ENCODE results near the gene ATXN1L.
"Not testable (repeated sequence)": the region's sequence is repeated elsewhere in the genome, so short reads cannot be mapped to it uniquely, and the experiment has no call there.

ATXN1L gene

DNA sequence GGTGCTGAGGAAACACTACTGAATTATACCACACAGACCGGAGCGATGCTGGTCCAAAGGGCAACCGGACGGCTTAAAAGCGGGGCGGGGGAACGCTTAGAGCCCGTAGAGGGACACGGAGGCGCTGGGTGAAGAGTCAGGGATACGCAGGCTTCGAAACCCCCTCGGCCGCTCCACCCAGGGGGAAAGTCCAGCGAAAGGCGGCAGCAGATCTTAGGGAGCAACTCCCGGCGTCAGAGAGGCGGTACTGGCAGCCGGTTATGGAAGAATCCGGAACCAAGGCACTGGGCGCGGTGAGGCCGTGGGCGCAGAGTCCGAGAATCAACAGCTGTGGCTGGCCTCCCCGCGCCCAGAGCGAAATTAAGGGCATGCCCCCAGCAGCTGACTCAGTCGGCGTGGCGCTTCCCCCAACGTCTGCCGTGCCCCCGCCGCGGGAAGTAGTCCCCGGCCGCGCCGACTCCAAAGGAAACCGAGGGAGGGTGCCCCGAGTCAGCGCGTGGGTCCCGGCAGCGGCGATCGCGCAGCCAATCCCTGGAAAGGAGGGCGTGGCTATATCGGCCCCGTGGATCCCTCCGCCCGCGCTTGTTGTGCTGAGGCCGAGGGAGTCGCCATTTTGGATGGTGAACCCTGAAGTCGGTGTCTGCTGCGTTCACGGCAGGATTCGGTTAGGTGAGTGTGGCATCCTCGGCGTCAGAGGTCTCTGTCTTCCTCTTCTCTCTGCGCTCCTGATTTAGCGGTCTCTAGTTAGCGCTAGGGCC lies 49.3 kb downstream of the ATXN1L start, which contains the start of gene IST1:
Gene IST1 (plus strand): TSS at position 611 of the 758 bp plus-strand sequence. CDS start 20,110 bp downstream, outside the sequence.
- peak; percentile 96 for DNase-seq

DNA sequence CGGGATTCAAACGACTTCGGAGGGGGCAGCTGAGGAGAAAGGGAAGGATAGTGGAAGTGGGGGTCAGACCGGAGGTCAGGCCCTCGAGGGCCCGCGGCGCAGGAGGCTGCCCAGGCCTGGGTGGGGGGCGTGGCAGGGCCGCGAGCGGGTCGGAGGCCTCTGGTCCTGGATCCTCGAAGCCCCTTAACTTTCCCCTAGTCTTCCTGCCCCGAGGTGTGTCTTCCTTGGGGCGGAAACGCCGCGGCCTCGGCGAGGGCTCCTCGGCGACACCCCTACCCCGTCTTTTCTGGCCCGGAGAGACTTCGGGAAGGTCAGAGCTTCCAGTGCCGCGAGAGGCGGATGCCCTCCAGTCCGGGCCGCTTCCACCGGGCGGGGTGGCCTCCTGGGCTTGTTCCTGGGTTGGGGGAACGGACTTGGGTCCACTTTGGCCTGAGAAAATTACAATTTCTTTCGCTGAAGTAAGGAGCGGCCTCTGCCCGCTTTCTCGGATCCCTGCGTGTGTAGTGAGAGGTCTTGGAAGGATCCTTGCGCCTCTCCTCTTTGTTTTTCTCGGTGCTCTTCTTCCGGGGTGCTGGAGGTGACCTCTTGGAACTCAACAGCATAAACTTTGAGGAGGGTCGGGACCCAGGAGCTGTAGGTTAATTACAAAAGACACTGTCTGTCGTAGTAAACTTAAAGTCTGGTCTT lies 50.0 kb downstream of the ATXN1L start:
- peak; percentile 19 for DNase-seq

DNA sequence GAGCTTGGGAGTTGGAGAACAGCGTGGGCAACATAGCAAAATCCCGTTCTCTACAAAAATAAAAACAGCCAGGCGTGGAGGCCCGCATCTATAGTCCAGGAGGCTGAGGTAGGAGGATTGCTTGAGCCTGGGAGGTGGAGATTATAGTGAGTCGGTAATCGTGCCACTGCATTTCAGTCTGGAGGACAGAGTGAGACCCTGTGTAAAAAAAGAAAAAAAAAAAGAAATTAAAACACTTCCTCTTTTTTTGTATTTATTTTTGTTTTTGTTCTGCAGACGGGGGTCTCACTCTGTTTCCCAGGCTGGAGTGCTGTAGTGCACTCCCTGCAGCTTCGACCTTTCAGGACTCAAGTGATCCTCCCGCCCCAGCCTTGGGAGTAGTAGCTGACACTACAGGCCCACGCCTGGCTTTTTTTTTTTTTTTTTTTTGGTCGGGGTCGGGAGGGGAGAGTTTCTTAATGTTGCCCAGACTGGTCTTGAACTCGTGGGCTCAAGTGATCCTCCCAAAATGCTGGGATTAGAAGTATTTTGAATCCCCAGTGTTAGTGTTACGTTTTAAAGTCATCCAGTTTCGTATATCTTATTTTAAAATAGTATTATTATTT lies 51.1 kb downstream of the ATXN1L start:
- no peak for DNase-seq

DNA sequence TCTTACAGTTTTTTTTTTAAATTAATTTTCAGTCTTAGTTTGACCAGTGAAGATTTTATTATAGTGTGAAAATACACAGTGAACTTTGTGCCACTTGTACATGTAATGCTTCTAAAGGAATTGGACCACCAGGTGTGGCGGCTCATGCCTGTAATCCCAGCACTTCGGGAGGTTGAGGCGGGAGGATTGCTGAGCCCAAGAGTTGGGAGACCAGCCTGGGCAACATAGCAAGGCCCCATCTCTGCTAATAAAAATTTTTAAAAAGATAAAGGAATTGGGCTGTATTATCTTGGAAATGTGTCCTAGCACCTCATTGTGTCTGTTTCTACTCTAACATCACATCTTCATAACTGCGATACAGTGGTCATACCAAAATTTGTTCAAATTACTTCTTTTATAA lies 53.4 kb downstream of the ATXN1L start:
- no peak for DNase-seq

DNA sequence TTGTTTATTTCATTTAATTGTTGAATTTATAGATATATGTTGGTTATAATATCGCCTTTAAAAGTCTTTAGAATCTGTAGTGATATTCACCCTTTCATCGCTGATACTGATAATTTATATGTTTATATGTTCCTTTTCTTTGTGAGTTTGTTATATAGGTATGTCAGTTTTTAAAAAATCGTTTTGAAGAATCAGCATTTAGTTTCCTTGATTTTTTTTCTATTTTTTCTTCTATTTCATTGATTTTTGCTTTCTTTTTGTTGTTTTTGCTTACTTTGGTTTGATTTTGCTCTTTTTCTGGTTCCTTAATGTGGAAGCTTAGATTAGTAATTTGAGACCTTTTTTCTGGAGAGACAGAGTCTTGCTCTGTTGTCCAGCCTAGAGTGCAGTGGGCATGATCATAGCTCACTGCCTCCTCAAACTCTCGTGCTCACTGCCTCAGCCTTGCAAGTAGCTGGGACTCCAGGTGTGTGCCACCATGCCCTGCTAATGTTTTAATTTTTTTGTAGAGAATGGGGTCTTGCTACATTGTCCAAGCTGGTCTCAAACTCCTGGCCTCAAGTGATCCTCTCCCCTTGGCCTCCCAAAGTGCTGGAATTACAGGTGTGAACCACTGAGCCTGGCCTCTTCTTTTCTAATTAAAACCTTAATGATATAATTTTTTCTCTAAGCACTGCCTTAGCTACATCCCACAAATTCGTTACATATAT lies 57.0 kb downstream of the ATXN1L start:
- DNase-seq: no peak

DNA sequence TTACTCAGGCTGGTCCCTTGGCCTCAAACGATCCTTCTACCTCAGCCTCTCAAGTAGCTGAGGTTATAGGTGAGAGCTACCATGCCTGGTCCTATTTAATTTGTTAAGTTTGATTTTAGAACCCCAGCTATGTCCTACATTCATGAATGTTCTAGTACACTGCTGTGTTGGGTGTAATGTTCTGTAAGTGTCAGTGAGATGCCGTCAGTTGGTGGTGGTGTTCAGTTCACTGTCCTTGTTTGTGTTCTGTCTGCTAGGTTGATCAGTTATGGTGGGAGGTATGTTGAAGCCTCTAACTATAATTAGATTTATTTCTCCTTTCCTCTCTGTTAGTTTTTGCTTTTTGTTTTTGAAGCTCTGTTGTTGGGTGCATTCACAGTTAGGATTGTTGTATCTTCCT lies 57.8 kb downstream of the ATXN1L start:
- no peak for DNase-seq

DNA sequence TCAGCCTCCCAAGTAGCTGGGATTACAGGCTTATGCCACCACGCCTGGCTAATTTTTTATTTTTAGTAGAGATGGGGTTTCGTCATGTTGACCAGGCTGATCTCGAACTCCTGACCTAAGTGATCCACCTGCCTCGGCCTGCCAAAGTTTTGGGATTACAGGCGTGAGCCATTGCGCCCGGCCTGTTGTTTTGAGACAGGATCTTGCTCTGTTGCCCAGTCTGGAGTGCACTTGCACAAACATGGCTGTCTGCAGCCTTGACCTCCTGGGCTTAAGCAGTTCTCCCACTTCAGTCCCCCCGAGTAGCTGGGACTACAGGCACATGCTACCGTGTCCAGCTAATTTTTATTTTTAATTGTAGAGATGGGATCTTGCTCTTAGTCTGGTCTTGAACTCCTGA lies 58.5 kb downstream of the ATXN1L start:
- DNase-seq: no peak

DNA sequence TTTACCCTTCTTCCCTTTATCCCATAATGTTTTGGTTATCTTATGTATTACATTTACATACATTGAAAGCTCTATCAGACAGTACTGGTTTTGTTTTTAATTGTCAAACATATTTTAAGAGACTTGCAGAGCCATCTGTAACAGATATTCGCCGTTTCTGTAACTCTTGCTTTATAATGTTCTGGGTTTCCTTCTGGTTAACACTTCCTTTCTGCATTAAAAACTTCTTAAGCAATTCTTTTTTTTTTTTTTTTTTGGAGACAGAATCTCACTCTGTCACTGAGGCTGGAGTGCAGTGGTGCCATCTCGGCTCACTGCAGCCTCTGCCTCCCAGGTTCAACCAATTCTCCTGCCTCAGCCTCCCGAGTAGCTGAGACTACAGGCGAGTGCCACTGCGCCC lies 60.0 kb downstream of the ATXN1L start:
- DNase-seq: not testable (repeated sequence)
